Activated CD4-positive, alpha-beta T cell treated with anti-CD3 and anti-CD28 coated beads, Interleukin-2, Interleukin-4, amounts not matched to agents 100 ng/mL and 50 ng/mL, durations not matched to agents 16 hours and 8 hours (primary cell): ENCODE data around the gene POU6F2.

Experiments
- DNase-seq: peaks from one replicate; pipeline ENCODE4 v3.0.0-alpha.2; 2020; ENCODE audit warnings: low spot score

The POU6F2 gene

DNA sequence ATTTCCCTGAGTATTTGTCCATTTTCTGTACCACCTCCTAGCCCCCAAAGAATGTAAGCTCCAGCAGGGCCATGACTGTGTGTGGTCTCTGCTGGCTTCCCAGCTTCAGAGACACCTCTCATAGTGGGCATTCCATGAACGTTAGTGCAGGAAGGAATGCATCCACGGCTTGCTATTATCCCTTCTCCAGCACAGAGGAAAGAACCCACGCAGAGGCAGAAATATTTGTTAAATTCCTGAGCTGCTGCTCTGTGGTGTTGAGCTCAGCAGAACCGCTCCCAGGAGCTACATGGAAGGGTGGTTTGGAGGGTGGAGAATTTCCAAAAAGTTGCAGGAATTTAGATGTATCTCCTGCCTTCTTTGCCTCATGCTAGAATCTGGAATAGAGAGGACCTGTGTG, 275.2 kb downstream of the POU6F2 start:
- no peak for DNase-seq

DNA sequence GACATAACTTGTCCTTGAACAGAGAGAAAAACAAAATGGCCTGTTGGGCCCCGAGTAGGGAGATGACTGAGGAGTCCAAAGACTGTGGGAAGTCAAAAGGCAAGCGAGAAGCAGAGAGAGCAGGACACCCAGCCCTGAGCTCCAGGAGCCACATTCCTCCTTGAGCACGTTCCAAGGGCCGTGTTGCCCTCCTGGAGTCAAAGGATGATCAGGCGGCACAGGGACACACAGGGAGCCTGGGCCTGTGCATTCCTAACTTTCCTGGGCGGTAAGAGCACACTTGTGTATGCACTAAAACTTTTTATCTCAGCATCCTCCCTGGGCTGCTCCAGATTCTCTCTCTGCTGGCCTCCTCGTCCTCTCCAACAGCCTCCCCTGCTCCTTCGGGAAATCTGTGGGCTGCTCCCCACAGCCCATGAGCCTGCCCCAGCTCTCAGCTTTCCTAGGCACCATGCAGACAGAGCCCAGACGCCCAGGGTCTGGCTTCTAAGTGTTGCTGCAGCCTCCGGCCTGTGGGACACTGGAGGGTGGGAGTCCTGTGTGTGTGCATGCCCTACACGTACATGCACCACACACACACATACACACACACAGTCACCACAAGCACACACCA, 281.8 kb downstream of the POU6F2 start:
- DNase-seq, result no peak

DNA sequence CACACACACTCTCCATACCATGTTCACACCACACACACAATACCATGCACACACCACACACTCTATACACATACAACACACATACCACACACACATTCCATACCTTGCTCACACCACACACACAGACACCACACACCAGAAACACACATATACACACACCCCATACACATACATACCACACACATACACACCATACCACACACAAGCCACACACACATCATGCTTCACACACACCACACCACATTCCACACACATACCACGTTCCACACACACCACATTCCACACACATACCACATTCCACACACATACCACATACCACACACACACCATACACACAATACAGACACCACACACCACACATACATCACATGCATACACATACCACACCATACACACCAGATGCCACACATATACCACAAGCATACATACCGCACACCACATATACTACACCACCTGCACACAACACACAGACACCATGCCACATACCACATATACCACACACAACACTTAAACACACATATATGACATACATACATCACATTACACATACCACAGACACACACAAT, 282.7 kb downstream of the POU6F2 start:
- DNase-seq, result no peak

DNA sequence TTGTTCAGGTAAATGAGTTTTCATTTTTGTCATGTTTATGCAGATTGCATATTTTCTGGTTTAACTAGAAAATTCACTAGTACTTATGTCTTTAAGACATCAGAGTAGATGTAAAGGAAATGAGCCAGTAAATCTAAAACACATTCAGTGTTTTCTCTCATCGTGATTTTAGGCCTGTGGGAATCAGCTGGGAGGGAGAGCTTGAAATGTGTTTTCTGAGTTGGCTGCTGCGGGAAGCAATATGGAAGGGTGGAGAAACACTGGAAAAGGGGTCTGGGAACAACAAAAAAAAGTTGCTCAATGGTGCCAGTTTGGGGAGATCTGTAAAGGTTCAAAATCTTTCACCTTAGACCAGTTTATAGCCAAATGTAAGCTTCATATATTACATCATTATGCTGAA, 284.1 kb downstream of the POU6F2 start:
- DNase-seq, result no peak

DNA sequence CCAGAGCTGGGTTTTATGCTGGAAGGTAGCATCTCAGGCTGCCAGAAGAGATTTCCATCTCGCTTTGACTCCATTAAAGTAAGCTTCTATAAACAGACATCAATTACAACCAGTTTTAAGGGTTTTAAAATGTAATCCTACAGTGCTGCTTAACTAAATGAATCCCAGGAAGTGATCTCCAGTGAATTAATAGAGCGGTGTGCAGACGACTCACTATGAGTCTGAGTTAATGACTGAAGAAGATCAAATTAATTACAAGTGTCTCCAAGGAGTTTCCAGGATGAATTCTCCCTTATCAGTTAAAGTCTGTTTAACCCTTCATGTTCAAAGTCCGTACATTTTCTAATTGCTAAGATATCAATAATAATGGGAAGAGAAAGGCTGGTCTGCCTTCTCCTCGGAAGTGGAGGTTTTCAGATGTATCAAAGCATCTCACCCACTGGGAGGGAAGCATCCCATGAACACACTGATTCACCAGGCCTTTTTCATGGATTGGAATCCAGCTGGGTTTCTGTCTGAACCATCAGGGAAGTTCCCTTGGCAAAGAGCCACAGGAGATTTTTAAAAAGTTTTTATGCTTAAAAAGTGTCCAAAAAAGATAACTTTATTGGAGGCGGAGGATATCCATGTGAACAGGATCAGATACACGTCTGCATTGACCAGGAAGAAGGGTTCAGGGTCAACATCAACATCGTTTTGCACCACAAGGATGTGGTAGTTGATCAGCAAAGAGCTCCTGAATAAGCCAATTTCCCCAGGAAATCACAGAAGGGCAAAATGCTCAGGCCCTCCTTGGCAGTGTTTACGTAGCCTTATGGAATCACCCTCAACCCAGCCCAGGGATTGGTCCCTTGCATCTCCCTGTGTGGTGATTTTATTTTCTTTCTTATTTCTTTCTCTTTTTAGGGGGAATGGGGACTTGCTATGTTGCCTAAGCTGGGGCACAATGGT, 288.2 kb downstream of the POU6F2 start:
- DNase-seq, result no peak

DNA sequence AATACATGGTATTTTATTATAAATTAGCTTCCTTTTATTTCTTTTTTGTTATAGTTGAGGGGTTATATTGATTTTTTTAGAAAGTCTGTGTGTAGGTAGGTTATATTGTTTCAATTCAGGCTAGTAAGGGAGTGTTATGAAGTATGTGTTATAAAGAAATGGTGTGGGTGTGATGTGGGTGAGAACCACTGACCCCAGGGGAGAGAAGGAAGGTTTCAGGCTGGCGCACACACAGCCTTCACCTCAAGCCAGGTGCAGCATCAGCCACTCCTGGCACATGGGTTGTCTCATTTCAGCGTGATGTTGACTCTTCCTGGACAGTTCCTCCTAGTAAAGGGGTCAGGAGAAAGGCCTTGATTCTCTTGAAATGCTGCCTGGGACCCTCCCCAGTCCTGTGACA, 291.3 kb downstream of the POU6F2 start:
- no peak for DNase-seq

DNA sequence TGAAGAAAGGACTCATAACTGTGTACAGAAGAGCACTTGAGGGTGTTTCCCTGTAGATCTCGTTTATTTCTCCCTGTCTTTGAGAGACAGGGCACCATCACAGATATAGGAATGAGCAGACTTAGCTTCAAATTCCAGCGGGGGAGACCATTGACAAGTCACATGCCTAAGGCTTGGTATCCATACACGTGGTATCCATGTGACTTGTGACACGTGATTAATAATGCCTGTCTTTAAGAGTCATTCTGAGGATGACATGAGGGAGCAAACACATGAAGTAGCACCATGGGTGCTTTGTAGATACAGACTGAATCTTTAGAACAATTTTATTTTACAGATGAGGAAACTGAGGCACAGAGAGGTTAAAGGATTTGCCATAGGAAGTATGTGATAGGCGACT, 292.3 kb downstream of the POU6F2 start:
- DNase-seq, result no peak

DNA sequence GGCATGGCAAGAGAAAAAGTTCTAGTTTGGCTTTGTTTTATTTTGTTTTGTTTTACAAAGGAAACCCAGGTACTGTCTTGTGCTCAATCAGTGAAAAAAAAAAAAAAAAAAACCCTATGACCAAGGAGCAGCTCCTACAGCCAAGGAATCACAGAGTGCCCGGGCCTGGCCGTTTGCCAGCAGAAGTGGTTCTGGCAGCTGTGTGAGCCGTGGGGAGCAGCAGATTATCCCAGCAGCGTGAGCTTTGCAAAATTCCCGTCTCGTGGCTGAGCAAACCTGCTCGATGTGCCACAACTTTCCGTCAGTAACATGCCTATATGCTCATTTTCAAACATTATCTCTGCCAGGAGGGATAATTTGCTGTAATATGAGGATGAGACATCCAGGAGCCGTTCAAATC, 293.7 kb downstream of the POU6F2 start:
- DNase-seq, result no peak

DNA sequence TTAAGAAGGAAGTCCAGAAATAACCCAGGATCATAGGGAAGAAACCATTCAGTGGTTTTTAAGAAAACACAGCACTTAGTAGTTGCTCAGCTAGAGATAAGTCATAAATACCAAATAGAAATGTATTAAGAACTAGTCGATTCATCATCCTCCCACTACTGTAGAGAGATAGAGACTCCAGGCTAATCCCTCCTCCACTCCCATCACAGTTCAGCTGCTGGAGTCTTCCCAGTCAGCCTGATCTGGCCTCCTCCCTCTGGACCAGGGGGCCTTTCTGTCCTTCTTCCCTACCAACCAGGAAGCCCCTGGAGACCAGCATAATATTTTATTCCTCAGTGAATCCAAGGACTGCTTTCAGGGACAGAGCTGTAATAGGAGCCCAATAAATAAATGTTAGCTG, 294.4 kb downstream of the POU6F2 start:
- no peak for DNase-seq

DNA sequence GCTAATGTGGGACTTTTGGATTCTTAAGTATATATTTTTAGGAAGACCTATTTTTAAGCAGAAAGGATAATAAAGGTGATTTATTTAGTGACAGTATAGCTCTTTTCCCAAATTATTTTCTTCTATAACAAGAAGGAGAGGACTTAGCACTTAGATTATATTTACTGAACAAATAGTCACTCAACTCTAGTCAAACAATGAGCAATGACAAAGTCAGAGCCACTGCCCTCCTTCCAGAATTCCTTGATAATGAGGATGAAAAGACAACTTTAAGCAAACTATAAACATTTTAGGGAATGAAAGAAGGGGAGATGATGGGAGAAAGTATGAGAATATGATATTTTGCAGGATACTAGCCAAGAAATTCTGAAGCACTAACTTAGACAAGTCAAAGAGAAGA, 295.0 kb downstream of the POU6F2 start:
- no peak for DNase-seq

DNA sequence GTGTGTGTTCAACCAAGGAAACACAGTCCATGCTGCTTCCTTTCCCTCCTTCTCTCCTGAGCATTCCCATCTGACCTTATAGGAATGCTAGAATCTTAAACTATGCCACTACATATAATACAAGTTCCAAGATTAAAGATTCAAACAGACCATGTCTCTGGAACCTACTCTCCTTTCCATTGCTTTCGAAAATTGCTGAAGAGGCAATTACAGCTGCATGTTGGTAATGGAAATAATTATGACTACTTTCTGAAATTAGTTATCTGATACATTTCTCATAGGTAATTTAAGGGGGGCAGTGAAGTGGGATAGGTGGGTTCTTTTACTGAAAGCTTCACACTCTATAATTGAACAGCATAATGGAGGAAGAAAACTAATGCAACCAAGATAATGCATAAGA, 302.6 kb downstream of the POU6F2 start:
- no peak for DNase-seq

DNA sequence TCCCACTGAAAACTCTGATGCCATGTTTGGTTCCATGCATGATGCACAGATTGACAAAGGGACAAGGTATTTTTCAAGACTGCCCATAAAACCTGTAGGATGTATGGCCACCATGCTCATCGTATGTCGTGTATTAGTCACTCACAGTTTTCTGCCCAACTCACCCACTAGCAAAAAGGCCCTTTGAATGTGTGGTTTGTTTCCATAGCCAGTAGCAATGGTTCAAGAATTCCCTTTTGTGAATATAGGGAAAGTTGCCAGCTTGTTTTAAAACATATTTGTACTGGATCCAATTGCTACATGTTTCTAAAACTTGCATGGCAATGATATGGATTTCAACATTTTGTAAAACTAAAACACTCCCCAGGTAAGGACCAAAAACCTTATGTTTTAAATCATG, 307.5 kb downstream of the POU6F2 start:
- no peak for DNase-seq

DNA sequence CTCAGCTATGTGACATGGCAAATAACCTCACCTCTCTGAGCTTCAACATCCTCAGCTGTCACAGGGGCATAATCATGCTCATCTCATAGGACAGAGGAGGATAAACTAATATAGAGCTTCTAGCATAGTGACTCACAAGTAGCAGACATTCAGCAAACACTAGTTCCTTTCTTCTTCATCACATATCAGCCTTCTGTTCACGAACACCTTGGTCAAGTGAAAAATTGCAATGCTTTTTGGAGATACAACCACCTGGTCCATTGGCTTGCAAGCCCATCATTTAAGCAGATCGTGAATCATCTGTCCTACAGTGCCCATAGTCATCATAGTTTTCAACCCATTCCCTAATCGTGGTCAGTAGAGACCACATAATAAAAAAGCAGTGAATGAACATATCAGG, 310.6 kb downstream of the POU6F2 start:
- DNase-seq, result no peak

DNA sequence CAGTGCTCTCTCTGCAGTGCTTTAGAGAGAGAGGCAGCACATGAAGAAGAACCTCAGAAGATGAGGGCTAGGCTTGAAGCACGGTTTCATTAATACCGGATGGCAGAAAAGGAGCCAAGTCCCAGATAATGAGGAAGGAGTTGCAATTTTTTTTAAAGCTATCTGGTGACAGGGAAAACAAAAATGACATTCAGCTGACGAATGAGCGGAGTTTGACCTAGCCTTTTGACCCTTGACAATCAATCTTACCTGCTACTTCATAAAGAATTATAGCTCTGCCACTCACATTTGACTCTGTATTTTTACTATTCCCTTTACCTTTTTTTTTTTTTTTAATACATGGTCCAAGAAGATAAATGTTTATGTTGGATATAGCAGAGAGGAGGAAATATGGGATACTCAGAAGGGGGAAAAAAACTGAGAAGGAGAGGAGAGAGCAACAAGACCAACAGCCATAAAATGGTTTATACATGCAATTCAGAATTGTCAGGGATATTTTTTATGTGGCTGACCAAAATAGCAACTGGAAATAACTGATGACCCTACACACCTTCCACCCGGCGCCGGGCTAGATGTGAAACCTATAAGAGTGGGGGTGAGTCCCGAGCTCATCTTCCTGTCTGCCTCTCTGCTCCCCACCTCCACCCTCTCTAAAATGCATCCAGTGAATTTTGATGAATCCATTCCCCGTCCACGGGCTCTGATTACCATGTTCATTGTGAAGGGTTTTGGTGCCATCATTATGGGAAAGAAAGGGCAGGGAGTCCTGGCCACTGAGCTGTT, 314.1 kb downstream of the POU6F2 start:
- no peak for DNase-seq

DNA sequence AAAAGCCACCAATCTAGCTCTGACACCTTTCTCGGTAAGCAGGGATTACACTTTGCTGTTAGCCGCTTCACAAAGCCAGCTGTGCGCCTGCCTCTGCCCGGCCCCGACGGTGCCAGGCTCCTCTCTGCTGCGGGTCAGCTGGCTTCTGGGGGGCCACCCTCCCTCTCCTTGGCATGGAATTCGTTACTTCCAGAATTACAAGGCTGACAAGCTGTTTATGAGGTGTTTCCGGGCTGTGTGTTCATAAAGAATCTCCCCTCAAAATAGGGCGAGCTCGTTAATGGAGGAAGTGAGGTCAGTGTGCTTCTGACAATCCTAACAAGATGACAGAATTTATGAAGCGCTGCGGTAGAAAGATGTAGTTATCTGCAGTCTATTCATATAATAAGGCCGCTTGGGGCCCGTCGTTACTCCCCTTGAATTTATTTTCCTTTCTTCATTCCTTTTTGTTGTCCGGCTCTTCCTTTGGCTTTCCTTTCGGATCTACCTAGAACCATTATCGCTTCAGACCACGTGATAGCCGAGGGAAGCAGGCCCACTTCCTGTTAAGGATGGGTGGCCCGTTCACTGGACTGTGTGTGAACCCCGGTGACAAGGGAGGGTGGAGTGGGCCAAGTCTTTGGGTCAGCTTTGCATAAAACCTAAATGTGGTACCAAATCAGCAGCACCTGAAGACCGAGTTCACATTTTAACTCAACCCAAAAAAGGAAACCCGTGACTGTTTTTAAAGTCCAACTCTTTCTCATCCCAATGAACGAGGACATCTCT, 315.5 kb downstream of the POU6F2 start:
- no peak for DNase-seq

DNA sequence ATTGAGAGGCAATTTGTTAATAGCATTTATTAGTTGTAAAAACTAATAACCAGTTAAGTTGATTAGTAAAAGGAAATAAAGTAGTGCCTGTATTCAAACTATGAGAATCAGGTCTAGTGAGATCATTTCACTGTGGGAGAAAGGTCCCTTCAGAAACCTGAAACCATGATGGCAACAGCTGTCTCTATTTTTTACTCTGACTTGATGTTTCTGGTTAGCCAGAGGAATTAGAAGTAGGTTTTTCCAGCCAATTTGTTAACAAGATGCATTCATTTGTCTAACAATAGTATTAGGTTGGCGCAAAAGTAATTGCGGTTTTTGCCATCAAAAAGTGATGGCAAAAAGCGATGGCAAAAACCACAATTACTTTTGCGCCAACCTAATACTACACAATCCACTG, 316.3 kb downstream of the POU6F2 start:
- no peak for DNase-seq

DNA sequence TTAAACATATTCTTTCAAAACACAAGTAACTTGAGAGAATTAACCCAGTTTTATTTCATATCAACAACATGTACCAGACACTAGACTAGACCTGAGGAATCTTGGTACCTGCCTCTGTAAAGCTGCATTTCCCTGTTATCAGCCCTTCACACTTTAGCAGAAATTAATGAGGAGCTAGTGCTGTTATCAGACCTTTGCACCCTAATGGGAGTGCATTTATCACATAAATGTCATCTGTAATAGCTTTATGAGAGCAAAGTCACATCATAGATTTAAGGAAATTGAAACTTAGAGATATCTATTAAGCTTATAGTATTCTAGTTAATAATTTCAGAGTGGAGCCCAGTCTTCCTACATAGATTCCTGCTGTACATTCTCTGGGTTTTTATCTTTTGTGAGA, 318.1 kb downstream of the POU6F2 start:
- DNase-seq, result no peak

DNA sequence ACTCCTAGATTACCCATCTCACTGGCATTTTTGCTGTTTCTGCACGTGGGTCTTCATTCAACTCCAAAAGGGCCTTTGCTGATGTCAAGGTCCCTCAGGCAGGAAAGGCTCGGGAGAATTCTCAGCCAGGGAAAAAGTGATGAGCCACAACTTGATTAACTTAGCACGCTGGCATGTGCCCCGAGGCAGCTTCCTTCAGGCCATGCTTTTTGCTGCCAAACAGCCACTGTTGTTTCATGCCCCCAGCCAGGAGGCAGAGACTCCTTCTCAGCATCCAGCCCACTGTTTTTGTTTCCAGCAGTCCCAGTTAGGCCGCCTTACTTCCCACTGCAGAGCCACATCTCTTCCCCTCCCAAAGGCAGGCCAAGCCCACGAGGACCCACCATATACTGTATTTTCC, 322.0 kb downstream of the POU6F2 start:
- DNase-seq, result no peak

DNA sequence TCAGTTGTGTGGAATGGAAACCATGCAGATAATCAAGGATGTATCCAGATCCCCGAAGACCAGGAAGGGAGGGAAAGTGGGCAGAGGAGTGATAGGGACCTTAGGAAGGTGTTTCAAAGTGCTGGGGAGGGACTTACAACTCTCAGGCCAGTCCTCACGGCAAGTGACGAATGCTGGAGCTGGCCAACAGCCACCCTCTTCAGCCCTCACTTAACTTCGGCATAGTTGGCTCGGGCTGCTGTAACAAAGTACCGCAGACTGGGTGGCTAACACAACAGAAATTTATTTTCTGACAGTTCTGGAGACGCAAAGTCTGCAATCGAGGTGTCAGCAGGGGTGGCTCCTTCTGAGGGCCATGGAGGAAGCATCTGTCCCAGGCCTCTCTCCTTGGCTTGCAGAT, 322.6 kb downstream of the POU6F2 start:
- no peak for DNase-seq

DNA sequence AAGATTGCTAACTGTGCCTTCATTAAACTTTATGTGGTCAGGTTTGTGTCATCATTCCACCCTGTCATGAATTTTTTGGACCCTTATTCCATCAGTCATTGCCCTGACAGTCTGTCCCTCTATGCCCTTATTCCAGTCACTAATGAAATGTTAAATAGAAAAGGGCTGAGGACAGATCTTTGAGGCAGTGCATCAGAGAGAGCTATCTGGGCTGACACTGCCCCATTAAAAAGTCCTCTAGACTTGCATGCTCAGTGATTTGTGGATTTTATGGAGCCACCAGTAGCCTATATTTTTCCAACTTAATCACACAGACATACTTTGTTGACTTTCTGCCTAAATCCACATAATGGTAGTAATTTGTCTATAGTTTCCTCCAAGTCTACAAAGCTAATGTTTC, 323.8 kb downstream of the POU6F2 start:
- no peak for DNase-seq

DNA sequence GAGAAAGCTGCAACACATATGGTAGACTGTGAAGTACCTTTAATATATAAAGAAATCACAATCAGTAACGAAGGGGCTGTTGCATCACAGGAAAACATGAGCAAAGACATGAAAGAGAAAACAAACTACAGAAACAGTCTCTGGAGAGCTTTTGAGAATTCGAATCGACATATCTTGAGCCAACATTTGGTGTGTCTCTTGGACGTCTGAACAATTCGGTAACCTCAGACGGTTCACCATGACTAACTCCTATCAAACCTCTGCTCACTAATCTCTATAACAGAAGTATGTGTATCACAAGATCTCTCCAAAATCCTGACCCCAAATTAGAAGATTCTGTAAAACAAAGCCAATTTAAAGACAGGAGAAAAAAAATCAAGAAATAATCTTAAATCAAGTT, 326.5 kb downstream of the POU6F2 start:
- DNase-seq, result no peak
